ENCODE data around the gene ZNF282. TPM values are rescaled to one million over a fixed set of nuclear protein-coding genes. Genes with fewer than 3 reads are reported as not detected.
"Not testable (repeated sequence)": the region's sequence is repeated elsewhere in the genome, so short reads cannot be mapped to it uniquely, and the experiment has no call there.

ZNF282 gene
- total RNA-seq, 8 experiments from 2014 or later: 15.1 to 56.2 (median 24.2) TPM

DNA sequence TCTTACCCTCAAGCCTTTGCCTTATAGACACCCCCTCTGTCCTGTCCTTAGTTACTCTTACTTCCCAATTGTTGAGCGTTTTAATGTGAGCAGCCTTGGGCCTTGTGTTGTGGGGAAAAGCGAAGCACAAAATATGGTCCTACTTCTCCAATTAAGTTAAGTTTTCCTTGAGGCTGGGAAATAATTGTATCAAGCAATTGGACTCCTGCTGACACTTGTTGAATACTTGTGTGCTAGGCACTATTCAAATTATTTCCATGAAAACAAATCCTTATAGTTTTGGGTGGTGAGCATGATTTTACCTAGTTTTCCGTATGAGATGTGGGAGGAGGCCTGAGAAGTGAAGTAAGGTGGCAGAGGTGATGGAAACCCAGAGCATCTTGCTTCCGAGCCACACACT is 61.2 kb downstream of the ZNF282 start:
- in situ Hi-C loops (cut with MboI; ENCODE audit: low pct_unique_long_range_greater_than_20kb in 2 of 9, low sequenced_read_pairs in 9 of 9, unreplicated experiment in 9 of 9): no loop called here
- WGBS, 10 experiments: 75 to 100% (median 99%) methylated on average over 1 to 4 of the region's 4 CpGs; no CpG with 5 or more reads in 4 of the 10 experiments
- ATAC-seq (replicated peaks in 6 of 8): no peak
- H3K4me3 ChIP-seq: no peak overlapping the region
- H3K27ac ChIP-seq: no peak overlapping the region
- H3K4me1 ChIP-seq (replicated peaks in 1 of 2): no peaks in the 10 kb centered on the region

DNA sequence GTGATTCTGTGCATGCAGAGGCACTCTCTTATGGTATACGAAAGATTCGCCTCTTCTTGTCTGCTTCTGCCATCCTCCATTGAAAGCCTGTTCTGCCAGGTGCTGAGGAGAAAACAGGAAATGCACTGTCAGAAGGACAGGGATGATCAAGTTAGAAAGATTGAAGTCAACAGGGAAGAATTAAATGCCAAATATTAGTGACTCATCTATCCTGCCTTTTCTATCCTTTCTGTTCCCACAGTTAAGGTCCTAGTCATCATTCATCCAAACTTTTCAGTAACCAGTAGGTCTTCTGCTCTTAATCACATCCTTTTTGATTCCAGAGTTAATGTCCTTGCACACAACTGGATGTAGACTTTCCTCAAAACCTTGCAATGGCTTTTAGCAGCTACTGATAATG is 61.8 kb downstream of the ZNF282 start:
- Histone ChIP-seq H3K27ac (no peak overlapping the region), H3K4me1 (replicated peaks in 1 of 2) (no peaks in the 10 kb centered on the region), H3K4me3 (no peak overlapping the region)
- in situ Hi-C loops (cut with MboI; ENCODE audit: low pct_unique_long_range_greater_than_20kb in 2 of 9, low sequenced_read_pairs in 9 of 9, unreplicated experiment in 9 of 9): no loop called here
- WGBS, 10 experiments: 80 to 100% (median 100%) methylated on average over 1 to 2 of the region's 2 CpGs; no CpG with 5 or more reads in 6 of the 10 experiments
- no peak for ATAC-seq (replicated peaks in 6 of 8)

DNA sequence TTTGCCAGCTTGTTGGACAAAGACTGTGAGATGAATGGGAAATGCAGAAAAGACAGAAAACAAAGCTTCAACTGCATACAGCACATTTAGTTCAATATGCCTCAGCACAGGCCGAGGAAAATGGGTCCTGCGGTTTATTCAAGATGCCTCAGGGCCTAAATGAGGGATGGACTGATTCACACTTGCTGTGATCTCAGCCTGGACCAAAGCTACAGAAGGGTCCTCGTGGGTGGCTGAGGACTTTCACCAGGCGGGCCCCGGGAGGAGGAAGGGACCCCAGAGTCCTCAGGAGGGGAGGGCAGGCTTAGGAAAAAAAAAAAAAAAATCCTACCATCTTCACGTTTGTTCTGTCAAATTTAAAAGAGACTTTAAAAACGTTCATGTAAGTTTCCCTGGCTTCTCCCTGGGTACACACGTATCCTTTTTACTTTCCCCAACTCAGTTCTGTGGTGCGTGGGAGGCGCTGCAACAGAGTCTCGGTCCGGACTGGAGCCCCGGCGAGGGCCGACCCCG is 66.0 kb downstream of the ZNF282 start:
- ATAC-seq (replicated peaks in 6 of 8): peak; percentile 6 to 49 (median 20)
- Histone ChIP-seq H3K4me3 (peak overlapping the region; percentile 47 to 63 (median 53)), H3K27ac (peak overlapping the region; percentile 78 to 85), H3K4me1 (replicated peaks in 1 of 2) (peaks cover 6 to 9% of the 10 kb centered on the region in 2 donors)
- in situ Hi-C loops (cut with MboI; ENCODE audit: low pct_unique_long_range_greater_than_20kb in 2 of 9, low sequenced_read_pairs in 9 of 9, unreplicated experiment in 9 of 9): no loop called here
- 0 to 45% (median 10%) methylated on average over 1 to 11 of the region's 16 CpGs; no CpG with 5 or more reads in 2 of the 10 experiments for WGBS, 10 experiments

DNA sequence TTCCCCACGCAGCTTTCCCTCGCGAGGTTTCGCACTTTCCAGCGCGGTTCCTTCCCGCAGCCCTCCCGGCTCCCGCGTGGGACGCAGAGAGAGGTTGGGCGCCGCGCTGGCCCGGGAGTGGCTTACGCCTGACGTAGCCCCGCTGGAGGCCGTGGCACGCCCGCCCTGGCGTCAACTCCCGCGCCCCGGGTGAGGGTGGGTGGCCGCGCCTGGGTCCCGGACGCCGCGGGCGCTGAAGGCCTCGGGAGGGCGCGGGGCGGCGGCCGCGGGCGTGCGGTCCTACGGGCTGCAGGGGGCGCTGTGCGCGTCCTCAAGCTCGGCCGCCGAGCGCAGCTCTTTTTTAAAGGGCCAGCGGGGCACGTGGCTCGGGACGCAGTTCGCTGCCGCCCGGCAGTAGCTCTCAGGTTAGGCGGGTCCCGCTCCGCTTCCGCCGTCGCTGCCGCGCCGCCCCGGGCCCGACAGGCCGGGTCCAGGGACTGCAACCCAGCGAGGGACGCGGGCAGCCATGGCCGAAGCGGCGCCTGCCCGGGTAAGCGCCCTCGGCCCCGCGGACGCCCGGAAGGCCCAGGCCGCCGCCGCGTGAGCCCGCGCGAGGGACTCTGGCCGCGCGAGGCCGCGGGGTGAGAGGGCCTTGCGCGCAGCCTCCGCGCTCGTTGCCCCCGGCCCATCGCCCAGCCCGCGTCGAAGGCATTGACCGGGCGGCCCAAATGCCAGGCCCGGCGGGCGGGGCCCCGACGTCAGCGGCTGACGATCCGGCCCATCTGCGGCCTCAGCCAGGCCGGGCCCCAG is 66.7 kb downstream of the ZNF282 start, which contains the start of gene ZNF783:
TSS of gene ZNF783 (plus strand) at position 368 of the 789 bp plus-strand sequence. CDS start at position 506, 138 bp downstream.
- peak within 1 kb of the TSS; percentile 47 to 63 (median 53) for H3K4me3 ChIP-seq
- in situ Hi-C loops (cut with MboI; ENCODE audit: low pct_unique_long_range_greater_than_20kb in 2 of 9, low sequenced_read_pairs in 9 of 9, unreplicated experiment in 9 of 9): no loop called here
- ATAC-seq (replicated peaks in 6 of 8): peak; percentile 83 to 95 (median 92)
- peak within 1 kb of the TSS; percentile 78 to 85 for H3K27ac ChIP-seq
- H3K4me1 ChIP-seq (replicated peaks in 1 of 2): peaks cover 6 to 9% of the 10 kb centered on the region in 2 donors
- 0 to 9% (median 4%) methylated on average over 1 to 16 of the region's 115 CpGs; no CpG with 5 or more reads in 7 of the 10 experiments for WGBS, 10 experiments

DNA sequence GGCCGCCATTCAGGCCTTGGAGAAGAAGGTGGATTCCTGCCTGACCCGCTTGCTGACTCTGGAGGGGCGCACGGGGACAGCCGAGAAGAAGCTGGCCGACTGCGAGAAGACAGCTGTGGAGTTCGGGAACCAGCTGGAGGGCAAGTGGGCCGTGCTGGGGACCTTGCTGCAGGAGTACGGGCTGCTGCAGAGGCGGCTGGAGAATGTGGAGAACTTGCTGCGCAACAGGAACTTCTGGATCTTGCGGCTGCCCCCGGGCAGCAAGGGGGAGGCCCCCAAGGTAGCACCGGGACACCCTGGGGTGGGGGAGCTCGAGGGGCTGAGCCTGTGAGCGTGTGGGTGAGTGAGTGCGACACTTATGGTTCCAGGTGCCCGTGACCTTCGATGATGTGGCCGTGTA is 71.1 kb downstream of the ZNF282 start:
- no peak overlapping the region for H3K27ac ChIP-seq
- 93 to 97% methylated on average over 3 to 5 of the region's 21 CpGs; no CpG with 5 or more reads in 8 of the 10 experiments for WGBS, 10 experiments
- H3K4me3 ChIP-seq: no peak overlapping the region
- no peak for ATAC-seq (replicated peaks in 6 of 8)
- peaks cover 6 to 9% of the 10 kb centered on the region in 2 donors for H3K4me1 ChIP-seq (replicated peaks in 1 of 2)
- in situ Hi-C loops (cut with MboI; ENCODE audit: low pct_unique_long_range_greater_than_20kb in 2 of 9, low sequenced_read_pairs in 9 of 9, unreplicated experiment in 9 of 9): no loop called here

DNA sequence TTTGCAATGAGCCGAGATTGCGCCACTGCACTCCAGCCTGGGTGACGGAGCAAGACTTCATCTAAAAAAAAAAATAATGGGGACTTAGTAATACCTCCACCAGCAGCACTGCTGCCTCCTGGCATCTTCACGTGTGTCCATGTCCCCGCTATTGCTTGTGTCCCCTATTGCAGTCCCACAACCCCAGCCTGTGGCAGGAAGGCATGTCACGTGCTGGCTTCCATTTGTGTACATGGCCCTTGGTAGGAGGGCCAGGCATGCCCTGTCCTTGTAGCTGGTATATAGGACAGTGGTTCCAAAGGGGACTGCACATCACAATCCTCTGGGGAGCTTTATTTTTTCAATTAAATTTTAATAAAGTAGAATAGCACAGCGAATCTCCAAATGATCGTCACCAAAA is 72.4 kb downstream of the ZNF282 start:
- no peak overlapping the region for H3K27ac ChIP-seq
- peaks cover 3 to 6% of the 10 kb centered on the region in 2 donors for H3K4me1 ChIP-seq (replicated peaks in 1 of 2)
- ATAC-seq (replicated peaks in 6 of 8): no peak
- 86 to 100% (median 98%) methylated on average over 1 to 5 of the region's 8 CpGs; no CpG with 5 or more reads in 3 of the 10 experiments for WGBS, 10 experiments
- no peak overlapping the region for H3K4me3 ChIP-seq
- in situ Hi-C loops (cut with MboI; ENCODE audit: low pct_unique_long_range_greater_than_20kb in 2 of 9, low sequenced_read_pairs in 9 of 9, unreplicated experiment in 9 of 9): no loop called here

DNA sequence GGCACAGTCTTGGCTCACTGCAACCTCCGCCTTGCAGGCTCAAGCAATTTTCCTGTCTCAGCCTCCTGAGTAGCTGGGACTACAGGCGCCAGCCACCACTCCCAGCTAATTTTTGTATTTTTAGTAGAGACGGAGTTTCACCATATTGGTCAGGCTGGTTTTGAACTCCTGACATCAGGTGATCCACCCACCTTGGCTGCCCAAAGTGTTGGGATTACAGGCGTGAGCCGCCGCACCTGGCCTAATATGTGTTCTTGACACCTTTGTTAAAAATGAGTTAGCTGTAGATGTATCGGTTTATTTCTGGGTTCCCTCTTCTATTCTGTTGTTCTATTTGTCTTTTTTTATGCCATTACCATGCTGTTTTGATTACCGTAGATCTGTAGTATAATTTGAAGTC is 79.1 kb downstream of the ZNF282 start:
- H3K4me1 ChIP-seq (replicated peaks in 1 of 2); ATAC-seq (replicated peaks in 6 of 8); H3K4me3 ChIP-seq; in situ Hi-C loops (cut with MboI; ENCODE audit: low pct_unique_long_range_greater_than_20kb in 2 of 9, low sequenced_read_pairs in 9 of 9, unreplicated experiment in 9 of 9); H3K27ac ChIP-seq: not testable (repeated sequence)
- 89 to 100% (median 95%) methylated on average over 1 to 7 of the region's 8 CpGs for WGBS, 10 experiments

Other genes starting within 250 kb of the ZNF282 start
- gene PDIA4, start 167.0 kb upstream of the ZNF282 start, total RNA-seq: 100 to 1,000 TPM in 5 of 8 experiments, 10 to 100 TPM in 3; 78.7 to 201 (median 109) TPM
- gene ZNF786, start 104.8 kb upstream of the ZNF282 start, total RNA-seq: 10 to 100 TPM in 1 of 8 experiments, 1 to 10 TPM in 7; 2.5 to 15.6 (median 7.1) TPM
- gene ZNF425, start 69.2 kb upstream of the ZNF282 start, total RNA-seq: 1 to 10 TPM; 2.5 to 5.1 (median 3.2) TPM
- 10 to 100 TPM in 6 of 8 experiments, 1 to 10 TPM in 2; 5.4 to 14.5 (median 10.8) TPM for gene ZNF398, start 48.1 kb upstream of the ZNF282 start, total RNA-seq
- gene ZNF212, start 44.1 kb downstream of the ZNF282 start, total RNA-seq: 10 to 100 TPM in 1 of 8 experiments, 1 to 10 TPM in 7; 3.9 to 10.2 (median 6.5) TPM
- 10 to 100 TPM in 6 of 8 experiments, 1 to 10 TPM in 2; 9.1 to 24.0 (median 13.5) TPM for gene ZNF783, start 66.7 kb downstream of the ZNF282 start, total RNA-seq

All from motor neuron (in vitro differentiated cells).